Left forelimb (tissue), 1 donor: ENCODE data around the gene XKR7.

ENCODE experiments used
- DNase-seq: peaks from one replicate; pipeline ENCODE4 v3.0.0-alpha.2; 2018; ENCODE audit warnings: low spot score

XKR7 gene

DNA sequence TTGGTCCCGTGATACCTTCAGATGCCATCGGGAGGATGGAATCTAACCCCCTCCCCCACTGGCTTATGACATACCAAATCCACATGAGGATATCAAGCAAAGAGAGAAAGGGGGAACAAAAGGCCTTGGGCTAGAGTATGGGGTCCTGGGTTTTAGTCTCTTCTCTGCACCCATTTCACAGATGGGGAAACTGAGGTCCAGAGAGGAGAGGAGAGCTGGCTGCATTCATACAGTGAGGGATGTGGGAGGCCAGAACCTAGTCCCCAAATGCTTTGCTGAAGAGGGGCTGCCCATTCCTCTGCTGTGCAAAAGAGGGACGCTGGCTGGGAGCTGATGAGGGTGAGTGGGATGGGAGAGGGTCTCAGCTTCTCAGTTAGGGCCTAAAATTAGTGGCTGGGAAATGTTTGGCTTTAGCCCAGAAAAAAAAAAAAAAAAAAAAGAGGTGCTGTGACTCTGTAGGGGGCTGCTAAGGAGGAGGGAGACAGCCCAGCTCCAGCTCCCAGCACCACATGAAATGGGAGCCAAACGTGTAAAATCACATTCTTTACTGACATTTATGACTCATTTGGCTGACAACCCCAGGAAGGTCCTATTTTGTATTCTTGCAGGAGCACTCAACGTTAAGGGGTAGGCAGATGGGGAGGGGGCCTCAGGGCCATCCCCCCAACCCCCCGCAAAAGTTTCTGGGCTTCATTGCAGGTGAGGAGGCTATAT is 11.9 kb downstream of the XKR7 start:
- no peak for DNase-seq

DNA sequence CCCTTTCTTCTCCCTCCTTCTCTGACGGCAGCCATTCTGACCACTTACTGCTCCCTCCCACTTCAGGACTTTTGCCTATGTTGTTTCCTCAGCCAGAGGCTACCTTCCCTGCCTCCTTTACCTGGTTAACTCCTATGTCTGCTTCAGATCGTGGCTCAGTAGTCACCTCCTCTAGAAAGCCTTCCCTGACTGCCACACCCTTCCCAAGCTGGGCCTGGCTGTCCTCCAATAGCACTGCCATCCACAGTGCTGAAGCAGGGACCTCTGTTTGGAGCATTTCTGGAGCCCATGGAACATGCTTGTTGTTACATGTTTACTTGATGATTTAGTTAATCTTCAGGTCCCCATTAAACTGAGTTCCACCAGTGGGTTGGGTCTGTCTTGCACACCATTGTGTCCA is 13.8 kb downstream of the XKR7 start:
- no peak for DNase-seq

DNA sequence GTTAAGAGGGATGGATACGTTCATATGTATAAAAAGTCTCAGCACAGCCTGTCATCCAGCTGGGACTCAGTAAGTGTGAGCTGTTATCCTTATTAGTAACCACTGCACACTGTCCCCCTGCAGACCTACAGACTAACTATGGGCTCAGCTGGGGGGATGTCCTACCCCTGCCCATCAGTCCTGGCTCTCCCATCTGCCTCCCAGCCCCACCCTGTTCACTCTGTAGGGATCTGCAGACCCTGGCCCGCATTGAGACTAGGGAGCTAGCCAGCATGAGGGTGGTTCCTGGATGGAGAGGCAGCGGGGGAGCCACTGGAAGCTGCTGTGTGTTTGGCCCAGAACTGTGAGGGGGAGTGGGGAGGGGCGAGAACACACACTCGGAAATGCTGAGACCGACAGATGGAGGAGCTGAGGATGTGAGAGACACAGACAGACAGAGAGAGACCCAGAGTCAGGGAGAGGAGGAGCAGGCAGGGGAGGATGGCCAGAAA is 17.1 kb downstream of the XKR7 start:
- DNase-seq = no peak

DNA sequence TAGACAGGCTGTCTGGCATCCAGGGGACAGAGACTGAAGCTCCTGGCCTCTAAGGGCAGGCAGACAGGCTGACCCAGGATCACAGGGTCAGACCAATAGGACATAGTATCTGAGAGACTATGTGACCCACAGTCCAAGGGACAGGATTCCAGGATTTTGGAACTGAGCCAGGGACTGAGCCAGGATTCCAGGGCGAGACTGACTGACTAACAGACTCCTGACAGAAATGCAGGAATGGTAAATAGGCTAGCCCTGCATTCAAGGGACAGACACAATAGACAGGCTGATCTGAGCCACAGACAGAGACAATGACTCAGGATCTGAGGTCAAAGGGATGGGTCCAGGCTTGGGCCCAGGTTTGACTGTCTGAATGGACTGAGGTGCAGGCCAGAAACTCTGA is 19.8 kb downstream of the XKR7 start:
- DNase-seq = no peak

DNA sequence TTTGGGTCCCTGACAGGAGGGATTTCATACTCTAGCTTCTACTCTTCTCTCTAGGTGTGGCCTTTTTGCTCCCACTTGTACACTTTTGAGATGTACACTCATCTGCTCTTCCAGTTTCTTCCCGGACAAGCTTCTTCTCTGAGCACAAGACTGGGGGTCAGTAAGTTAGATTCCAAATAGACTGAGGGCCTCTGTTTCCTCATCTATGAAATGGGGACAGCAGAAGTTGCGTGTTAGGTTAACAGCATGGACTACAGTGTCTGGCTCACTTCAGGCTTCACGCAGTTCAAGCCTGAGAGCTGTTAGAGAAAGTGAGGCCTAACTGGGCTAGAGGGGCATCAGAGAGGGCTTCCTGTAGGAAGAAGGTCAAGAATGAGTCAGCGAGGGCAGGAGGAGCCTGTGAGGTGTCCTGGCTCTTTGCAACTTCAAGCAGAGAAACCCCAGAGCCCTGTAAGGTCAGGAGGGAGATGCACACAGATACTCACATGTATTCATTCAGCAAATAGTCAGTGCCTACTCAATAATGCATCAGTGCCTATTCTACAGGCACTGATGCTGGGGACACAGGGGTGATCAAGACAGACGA is 20.6 kb downstream of the XKR7 start:
- no peak for DNase-seq

DNA sequence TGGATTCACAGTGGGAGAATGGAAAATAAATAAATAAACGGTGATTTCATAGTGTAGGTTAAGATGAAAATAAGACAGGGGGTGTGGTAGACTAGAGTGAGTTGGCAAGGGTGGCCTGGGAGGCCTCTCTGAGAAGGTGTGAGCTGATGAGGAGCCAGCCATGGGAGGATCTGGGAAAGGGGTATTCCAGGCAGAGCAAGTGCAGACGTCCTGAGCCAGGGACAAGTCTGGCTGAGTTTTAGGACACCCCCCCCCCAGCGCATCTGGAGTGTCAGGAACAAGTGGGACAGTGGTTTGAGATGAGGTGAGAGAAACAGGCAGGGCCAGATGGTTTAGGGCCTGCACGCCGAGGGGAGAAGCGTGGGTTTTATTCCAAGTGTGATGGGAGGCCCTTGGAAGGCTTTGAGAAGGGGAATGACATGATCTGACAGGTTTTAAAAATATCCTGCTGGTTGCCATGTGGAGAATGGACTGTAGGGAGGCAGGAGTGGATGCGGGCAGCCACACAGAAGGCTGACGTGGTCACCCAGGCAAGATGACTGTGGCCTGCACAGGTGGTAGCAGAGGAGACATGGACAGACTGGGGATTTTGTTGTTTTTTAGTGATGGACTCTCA is 21.2 kb downstream of the XKR7 start:
- DNase-seq = no peak

DNA sequence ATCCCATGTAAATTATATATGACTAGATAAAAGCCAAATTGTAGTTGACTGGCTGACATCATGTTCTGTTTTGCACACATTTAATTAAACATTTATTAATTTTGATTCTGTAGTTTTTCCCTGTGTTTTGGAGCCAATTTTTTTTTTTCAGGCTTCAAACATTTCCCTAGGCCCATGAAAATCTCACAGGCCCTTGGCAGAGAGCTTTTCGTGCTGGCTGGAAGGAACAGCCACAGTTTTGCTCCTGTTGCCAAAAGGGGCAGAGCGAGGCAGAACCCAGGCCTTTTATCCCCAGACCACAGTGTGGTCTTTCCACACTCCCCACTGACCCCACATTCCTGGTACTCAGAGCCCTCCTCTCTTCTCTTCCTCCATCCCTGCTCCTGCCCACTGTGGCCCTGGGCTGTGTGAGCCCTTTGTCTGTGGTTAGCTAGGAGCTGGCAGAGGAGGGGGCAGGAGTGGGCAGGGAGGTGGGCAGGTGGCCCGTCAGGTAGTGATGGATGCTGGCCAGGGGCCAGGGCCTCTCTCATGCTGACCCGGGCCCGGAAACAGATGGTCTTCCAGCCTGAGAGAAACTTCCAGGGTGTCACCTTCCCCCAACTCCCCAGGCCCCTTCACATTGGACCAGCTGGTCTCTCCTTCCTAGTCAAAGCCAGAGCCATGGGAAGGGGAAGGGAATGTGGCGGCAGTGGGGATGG is 22.8 kb downstream of the XKR7 start:
- no peak for DNase-seq

DNA sequence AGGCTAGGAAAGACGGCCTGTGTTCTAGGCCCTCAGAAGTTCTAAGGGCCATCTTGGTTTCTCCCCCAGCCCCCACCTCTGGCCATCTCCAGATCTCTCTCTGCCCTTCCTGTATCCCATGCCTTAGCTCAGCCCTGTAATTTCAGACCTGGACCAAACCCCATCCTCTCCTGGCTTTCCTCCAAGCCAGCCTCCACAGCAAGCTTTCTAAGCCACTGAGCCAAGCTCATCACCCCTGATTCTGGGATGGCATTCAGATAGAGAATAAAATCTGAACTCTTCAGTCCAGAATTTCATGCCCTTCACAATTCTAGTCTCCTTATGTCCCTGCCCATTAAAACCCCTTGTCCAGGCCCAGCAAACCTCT is 23.4 kb downstream of the XKR7 start:
- DNase-seq = no peak

DNA sequence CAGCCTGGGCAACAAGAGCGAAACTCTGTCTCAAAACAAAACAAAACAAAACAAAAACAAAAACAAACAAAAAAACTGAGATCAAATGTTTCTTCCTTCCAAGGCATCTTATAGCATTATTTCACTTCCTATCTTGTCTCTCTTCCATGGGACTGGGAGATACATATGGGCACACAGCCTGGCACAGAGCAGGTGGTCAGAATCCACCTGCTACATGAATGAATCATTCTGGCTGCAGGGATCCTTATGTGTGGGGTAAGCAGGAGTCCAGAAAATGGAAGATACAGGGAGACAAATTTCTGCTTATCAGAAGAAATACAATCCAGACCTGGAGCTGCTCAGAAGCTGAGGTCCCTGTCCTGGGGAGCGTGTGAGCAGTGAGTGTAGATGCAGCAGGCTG is 24.1 kb downstream of the XKR7 start:
- no peak for DNase-seq

DNA sequence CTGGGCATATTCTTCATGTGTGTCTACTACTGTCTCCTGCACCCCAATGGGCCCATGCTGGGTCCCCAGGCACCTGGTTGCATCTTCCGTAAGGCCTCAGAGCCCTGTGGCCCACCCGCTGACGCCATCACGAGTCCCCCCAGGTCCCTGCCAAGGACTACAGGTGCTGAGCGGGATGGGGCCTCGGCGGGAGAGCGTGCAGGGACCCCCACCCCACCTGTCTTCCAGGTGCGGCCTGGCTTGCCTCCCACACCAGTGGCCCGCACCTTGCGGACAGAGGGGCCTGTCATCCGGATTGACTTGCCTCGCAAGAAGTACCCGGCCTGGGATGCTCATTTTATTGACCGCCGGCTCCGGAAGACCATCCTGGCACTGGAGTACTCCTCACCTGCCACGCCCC is 29.0 kb downstream of the XKR7 start:
- DNase-seq = no peak

DNA sequence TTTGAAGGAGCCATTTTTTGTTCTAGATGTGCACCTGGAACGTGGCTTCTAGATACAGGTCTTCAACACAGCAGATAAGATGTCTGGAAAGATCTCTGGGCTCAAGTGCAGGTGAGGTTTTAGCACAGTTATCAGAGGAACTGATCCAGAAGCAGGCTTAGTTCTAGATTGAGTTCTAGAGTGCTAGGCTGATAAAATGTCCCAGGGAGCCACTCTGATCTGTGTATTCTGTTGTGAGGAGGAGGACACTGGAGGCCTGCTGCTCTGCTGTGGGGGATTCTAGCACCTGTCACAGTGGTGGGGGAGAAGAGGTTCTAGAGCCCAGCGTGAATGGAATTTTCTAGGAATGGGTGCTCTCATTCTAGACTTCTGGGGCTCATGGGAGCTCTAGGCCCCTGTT is 30.3 kb downstream of the XKR7 start:
- no peak for DNase-seq

DNA sequence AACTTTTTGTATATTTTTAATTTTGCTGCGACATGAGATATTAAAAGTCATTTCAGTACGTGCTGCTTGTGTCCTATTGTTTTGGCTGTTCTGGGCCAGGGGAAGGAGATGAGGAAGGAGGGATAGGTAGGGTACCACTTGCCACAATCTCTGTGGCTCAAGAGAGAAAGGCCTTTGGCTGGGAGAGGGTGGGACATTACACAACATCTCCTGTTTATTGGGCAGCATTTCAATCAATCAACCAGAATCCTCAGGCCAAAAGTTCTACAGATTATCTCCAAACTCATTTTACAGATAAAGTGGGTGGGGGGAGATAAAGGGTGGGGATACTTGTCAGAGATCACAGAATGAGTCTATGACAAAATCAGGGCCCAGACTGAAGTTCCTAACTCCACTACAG is 35.4 kb downstream of the XKR7 start:
- DNase-seq = no peak

DNA sequence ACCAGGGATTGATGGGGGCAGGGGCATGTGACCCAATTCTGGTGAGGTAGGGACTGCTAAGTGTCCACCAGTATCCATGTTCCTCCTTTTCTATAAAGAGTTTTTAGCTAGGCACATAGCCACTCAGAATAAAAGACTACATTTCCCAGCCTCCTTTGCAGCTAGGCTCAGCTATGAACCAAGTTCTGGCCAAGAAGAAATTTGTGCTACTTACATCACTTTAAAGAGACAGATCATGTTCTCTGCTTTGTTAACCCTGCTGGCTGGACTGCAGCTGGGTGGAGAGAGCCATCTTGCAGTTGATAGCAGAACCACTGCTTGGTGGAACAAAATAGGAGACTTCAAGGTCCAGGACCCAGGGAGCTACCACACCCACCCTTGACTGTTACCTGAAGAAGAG is 37.0 kb downstream of the XKR7 start:
- DNase-seq = no peak

DNA sequence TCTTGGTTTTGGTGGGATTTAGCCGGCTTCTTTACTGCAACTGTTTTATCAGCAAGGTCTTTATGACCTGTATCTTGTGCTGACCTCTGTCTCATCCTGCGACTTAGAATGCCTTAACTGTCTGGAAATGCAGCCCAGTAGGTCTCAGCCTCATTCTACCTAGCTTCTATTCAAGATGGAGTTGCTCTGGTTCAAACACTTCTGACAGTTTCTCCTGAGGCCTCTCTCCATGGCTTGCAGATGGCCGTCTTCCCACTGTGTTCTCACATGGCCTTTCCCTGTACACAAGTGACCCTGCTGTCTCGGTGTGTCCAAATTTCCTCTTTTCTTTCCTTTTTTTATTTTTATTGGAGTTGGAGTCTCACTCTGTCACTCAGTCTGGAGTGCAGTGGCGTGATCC is 38.1 kb downstream of the XKR7 start:
- DNase-seq = no peak

DNA sequence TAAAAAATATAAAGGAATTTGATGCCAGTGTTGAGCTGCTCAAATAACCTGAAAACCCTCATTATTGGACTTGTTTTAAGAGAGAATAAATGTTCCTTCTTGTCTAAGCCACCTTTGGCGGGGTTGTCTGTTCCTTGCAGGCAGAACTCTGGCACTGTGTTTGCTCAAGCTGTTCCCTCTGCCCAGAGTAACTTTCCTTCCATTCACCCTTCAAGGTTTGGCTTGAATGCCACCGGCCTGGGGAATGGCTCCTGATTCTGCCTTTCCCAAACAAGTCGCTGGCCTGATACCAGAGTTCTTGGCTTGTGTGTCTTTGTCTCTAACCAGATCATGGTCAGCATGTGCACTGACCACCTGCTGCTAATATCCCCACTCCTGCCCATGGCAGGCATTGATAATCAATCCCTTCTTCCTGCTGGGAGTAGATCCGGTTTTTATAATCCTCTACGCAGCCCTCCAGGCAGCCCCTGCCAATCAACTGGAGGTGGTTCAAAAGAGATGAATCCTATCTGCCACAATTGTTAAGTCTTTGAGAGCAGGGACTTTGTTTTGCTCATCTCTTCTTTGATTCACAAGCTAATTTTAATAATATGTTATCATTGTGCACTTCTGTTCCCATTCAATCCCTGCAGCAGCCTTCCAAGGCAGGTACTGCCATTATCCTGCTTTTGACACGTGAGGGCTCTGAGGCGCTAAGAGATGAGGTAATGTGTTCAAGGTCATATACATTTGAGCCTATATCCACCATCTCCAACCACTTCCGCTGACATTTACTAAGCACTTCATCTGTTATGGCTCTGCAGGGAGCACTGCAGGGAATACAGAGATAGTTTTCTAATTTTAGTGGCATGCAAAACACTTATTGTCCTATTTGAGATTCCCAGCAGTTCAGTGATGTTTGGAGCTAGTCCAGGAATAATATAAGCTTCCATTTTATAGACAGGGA is 39.2 kb downstream of the XKR7 start:
- no peak for DNase-seq

DNA sequence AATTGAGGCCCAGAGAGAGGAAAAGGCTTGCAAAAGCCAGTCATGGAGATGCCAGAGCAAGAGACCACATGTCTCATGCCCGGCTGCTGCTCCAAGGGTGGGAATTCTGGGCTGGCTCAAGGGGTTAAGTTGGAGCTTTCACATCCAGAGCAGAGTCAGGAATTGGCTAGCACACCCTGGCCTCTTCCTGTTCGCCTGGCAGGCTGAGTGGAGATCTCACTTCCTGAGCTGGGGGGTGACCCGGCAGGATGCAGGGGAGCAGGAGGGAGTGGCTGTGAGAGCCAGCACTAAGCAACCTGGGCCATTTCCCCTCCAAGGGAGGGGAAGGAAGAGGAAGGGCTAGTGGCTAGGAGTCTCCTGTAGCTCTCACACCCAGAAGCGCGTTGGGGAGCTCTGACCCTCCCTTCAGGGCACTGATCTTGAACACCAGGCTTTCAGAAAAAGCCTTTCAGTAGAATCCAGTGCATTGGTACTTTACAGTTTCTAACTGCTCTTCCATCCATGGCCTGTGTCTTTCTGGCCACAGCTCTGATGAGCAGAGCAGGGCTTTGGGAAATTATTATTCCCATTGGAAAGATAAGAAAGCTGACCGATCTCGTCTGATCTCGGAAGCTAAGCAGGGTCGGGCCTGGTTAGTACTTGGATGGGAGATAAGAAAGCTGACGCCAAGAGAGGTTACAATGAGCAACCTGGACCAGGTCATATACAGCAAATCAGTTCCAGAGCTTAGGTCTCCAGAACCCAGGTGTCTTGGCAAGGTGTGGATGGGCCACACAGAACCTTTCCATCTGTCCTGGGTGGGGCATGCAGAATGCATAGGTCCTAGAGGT is 40.1 kb downstream of the XKR7 start:
- no peak for DNase-seq

DNA sequence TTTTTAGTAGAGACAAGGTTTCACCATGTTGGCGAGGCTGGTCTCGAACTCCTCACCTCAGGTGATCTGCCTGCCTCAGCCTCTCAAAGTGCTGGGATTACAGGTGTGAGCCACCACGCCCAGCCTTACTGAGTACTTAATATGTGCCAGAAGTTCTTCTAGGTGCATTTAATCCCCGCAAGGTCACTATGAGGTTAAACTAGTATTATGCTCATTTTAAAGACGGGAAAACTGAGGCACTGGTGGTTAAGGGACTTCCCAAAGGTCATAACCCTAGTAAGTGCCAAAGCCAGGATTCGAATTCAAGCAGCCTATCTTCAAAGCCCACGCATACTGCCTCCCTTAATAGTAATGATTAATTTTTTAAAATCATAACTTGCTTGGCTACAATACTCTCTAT is 41.6 kb downstream of the XKR7 start:
- no peak for DNase-seq

DNA sequence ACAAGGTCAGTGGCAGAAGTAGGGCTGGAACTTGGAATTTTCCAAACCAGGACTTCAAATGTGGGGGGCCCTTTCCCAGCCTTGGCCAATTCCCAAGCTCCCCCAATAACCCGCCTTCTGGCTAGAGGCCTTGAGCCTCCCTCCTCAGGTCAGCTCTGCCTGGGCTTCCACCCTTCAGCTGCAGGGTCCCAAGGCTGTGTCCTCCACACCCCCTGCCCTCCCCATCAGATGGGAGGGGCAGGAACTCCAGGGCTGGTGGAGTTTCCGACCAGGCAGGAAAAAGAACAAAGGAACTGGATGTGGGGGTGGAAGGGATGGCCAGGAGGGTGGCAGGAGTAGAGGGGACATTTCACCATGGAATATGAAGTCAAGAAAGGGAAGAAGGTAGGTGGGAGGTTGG is 42.1 kb downstream of the XKR7 start, which contains the start of gene CCM2L:
Gene CCM2L, plus strand, starts transcription at position 338 of the 400 bp plus-strand sequence. Its CDS starts 17 bp downstream, at position 355.
- DNase-seq = no peak

DNA sequence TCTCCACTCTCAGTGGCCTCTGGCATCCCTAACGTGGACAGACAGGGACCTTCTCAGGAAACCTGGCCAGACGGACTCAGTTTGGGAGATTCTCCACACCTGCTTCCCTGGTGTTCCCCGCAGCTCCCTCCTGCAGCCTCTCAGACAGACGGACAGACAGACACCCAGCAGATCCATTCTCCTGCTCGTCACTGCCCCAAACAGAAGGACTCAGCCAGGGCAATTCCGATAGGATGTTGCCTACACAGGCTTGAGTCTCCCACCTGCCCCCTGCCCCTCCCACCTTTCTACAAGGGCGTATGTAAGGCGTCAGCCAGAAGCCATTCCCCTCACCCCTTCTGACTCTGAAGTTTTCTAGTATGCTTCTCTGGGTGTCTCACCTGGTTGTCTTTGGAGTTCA is 42.7 kb downstream of the XKR7 start:
- no peak for DNase-seq

DNA sequence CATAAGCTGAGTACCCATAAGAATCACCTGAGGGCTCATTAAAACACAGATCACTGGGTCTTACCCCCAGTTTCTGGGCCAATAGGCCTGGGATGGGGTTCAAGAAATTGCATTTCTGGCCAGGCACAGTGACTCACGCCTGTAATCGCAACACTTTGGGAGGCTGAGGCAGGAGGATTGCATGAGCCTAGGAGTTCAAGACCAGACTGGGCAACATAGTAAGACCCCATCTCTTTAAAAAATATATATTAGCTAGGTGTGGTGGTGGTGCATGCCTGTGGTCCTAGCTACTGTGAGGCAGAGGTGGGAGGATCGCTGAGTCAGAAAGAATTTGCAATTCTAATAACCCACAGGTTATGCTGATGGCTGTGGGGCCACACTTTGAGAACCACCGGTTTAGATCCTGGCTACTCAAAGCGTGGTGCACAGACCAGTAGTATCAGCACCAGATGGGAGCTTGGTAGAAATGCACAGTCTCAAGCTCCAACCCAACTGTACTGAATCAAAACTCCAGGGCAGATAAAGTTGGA is 44.3 kb downstream of the XKR7 start:
- DNase-seq = no peak

DNA sequence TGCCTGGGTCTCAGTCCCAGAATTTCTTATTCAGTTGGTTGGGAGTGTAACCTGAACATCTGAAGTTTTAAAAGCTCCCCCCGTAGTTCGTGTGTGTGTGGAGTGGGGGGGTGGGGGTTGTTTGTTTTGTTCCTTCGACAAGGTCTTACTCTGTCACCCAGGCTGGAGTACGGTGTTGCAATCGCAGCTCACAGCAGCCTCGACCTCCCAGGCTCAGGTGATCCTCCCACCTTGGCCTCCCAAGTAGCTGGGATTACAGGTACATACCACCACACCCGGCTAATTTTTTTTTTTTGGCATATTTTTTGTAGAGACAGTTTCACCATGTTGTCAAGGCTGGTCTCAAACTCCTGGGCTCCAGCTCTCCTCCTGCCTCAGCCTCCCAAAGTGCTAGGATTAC is 45.4 kb downstream of the XKR7 start:
- no peak for DNase-seq
